Activated CD4-positive, alpha-beta T cell treated with anti-CD3 and anti-CD28 coated beads, Interleukin-10, Interleukin-2, amounts not matched to agents 100 ng/mL and 50 ng/mL, durations not matched to agents 16 hours and 8 hours (primary cell): Measurements from ENCODE around the gene ZNF226.
"Not testable (repeated sequence)": the region's sequence is repeated elsewhere in the genome, so short reads cannot be mapped to it uniquely, and the experiment has no call there.

Experiments used
- DNase-seq: peaks from one replicate; pipeline ENCODE4 v3.0.0-alpha.2; 2020

Gene ZNF226

GRCh38 chr19:44212866-44213346 lies 48.0 kb downstream of the ZNF226 start:
- DNase-seq, result peak; percentile 11

- not testable (repeated sequence) for DNase-seq
Measured at GRCh38 chr19:44219926-44220325, 55.0 kb downstream of the ZNF226 start.

GRCh38 chr19:44220761-44221160 lies 55.9 kb downstream of the ZNF226 start:
- not testable (repeated sequence) for DNase-seq

- DNase-seq, result not testable (repeated sequence)
Measured at GRCh38 chr19:44221291-44221690, 56.4 kb downstream of the ZNF226 start.
